ENCODE results near the gene CSGALNACT2. TPM values are rescaled to one million over a fixed set of nuclear protein-coding genes. Genes with fewer than 3 reads are reported as not detected.

Gene CSGALNACT2
- total and polyA plus RNA-seq, 10 of the 15 experiments (the other 5 are each of a cell fraction or from before 2014, with no cell fraction given): 2.5 to 12.6 (median 8.7) TPM

- no peaks in the 10 kb centered on the region for H3K4me1 ChIP-seq (ENCODE audit: control insufficient read depth, insufficient read depth, low read length)
- no peaks in the 10 kb centered on the region for H3K79me2 ChIP-seq (ENCODE audit: control insufficient read depth, insufficient read depth, low read length)
- DNase-seq (ENCODE audit: low read depth, low spot score) (no peak), FAIRE-seq (no peak), ATAC-seq (no peak)
- H4K20me1 ChIP-seq (ENCODE audit: control insufficient read depth, insufficient read depth): no peaks in the 10 kb centered on the region
- no peaks in the 10 kb centered on the region for H3K9me3 ChIP-seq (replicated peaks; ENCODE audit: control insufficient read depth, insufficient read depth, low read length)
- ChIA-PET CTCF (interaction anchor here (0.8 kb wide), 1 partner anchor 24 kb away, joined by 4 read pairs; no protein-coding TSS in a partner anchor), RAD21 (ENCODE audit: unreplicated experiment) (no interaction called here), SMC1A (ENCODE audit: uncharacterized antibody, unreplicated experiment) (no interaction called here), POLR2A (no interaction called here)
- H3K4me3 ChIP-seq: no peak overlapping the region
- TF ChIP-seq, protein P1, sequence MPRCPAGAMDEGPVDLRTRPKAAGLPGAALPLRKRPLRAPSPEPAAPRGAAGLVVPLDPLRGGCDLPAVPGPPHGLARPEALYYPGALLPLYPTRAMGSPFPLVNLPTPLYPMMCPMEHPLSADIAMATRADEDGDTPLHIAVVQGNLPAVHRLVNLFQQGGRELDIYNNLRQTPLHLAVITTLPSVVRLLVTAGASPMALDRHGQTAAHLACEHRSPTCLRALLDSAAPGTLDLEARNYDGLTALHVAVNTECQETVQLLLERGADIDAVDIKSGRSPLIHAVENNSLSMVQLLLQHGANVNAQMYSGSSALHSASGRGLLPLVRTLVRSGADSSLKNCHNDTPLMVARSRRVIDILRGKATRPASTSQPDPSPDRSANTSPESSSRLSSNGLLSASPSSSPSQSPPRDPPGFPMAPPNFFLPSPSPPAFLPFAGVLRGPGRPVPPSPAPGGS (IDR thresholded peaks at IDR 0.05; ENCODE audit: borderline replicate concordance, insufficient read depth, low read depth, low read length, poor library complexity, severe bottlenecking): no peak
- TF ChIP-seq KLF5 (IDR thresholded peaks at IDR 0.05; ENCODE audit: partially characterized antibody) (no peak), BRCA1 (IDR thresholded peaks at IDR 0.05; ENCODE audit: low read depth, low read length) (no peak), ZNF274 (IDR thresholded peaks at IDR 0.05; ENCODE audit: insufficient read depth, insufficient read length) (no peak), SPI1 (IDR thresholded peaks at IDR 0.05; ENCODE audit: borderline replicate concordance, insufficient read depth, low read depth, low read length) (no peak), MEF2B (IDR thresholded peaks at IDR 0.05; ENCODE audit: partially characterized antibody, poor library complexity, severe bottlenecking) (no peak), IRF4 (IDR thresholded peaks at IDR 0.05; ENCODE audit: low read depth, low read length) (no peak), NRF1 (conservative IDR thresholded peaks at IDR 0.05; ENCODE audit: low read depth, low read length) (no peak), TAF1 (IDR thresholded peaks at IDR 0.05; ENCODE audit: borderline replicate concordance, low read depth, low read length) (no peak), POU2F2 (IDR thresholded peaks at IDR 0.05; ENCODE audit: borderline replicate concordance, low read depth, low read length) (no peak), YBX1 (IDR thresholded peaks at IDR 0.05) (no peak), IKZF1 (conservative IDR thresholded peaks at IDR 0.05) (no peak), CREM (IDR thresholded peaks at IDR 0.05; ENCODE audit: low read depth) (no peak)
- TF ChIP-seq, protein P2, sequence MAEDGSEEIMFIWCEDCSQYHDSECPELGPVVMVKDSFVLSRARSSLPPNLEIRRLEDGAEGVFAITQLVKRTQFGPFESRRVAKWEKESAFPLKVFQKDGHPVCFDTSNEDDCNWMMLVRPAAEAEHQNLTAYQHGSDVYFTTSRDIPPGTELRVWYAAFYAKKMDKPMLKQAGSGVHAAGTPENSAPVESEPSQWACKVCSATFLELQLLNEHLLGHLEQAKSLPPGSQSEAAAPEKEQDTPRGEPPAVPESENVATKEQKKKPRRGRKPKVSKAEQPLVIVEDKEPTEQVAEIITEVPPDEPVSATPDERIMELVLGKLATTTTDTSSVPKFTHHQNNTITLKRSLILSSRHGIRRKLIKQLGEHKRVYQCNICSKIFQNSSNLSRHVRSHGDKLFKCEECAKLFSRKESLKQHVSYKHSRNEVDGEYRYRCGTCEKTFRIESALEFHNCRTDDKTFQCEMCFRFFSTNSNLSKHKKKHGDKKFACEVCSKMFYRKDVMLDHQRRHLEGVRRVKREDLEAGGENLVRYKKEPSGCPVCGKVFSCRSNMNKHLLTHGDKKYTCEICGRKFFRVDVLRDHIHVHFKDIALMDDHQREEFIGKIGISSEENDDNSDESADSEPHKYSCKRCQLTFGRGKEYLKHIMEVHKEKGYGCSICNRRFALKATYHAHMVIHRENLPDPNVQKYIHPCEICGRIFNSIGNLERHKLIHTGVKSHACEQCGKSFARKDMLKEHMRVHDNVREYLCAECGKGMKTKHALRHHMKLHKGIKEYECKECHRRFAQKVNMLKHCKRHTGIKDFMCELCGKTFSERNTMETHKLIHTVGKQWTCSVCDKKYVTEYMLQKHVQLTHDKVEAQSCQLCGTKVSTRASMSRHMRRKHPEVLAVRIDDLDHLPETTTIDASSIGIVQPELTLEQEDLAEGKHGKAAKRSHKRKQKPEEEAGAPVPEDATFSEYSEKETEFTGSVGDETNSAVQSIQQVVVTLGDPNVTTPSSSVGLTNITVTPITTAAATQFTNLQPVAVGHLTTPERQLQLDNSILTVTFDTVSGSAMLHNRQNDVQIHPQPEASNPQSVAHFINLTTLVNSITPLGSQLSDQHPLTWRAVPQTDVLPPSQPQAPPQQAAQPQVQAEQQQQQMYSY (CRISPR knock-in tag; IDR thresholded peaks at IDR 0.05): no peak
- TF ChIP-seq, protein P3, sequence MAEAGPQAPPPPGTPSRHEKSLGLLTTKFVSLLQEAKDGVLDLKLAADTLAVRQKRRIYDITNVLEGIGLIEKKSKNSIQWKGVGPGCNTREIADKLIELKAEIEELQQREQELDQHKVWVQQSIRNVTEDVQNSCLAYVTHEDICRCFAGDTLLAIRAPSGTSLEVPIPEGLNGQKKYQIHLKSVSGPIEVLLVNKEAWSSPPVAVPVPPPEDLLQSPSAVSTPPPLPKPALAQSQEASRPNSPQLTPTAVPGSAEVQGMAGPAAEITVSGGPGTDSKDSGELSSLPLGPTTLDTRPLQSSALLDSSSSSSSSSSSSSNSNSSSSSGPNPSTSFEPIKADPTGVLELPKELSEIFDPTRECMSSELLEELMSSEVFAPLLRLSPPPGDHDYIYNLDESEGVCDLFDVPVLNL (IDR thresholded peaks at IDR 0.05; ENCODE audit: low read depth, low read length): no peak
- TF ChIP-seq, protein P4, sequence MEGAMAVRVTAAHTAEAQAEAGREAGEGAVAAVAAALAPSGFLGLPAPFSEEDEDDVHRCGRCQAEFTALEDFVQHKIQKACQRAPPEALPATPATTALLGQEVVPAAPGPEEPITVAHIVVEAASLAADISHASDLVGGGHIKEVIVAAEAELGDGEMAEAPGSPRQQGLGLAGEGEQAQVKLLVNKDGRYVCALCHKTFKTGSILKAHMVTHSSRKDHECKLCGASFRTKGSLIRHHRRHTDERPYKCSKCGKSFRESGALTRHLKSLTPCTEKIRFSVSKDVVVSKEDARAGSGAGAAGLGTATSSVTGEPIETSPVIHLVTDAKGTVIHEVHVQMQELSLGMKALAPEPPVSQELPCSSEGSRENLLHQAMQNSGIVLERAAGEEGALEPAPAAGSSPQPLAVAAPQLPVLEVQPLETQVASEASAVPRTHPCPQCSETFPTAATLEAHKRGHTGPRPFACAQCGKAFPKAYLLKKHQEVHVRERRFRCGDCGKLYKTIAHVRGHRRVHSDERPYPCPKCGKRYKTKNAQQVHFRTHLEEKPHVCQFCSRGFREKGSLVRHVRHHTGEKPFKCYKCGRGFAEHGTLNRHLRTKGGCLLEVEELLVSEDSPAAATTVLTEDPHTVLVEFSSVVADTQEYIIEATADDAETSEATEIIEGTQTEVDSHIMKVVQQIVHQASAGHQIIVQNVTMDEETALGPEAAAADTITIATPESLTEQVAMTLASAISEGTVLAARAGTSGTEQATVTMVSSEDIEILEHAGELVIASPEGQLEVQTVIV (IDR thresholded peaks at IDR 0.05; ENCODE audit: borderline replicate concordance, partially characterized antibody): no peak
- no peak overlapping the region for H2AFZ ChIP-seq (ENCODE audit: control insufficient read depth, low read depth, low read length)
- no peak overlapping the region for H3K9ac ChIP-seq (ENCODE audit: control insufficient read depth, insufficient read depth, low read length)
- in situ Hi-C loops (cut with MboI): no loop called here
- H3K27me3 ChIP-seq (replicated peaks in 1 of 2; ENCODE audit: control insufficient read depth in 2 of 2, insufficient read depth in 2 of 2, low read length in 1 of 2): peaks cover 0 to 17% of the 10 kb centered on the region in 2 experiments; a peak in 2 of 4 replicates
- H3K4me2 ChIP-seq (ENCODE audit: control insufficient read depth, insufficient read depth): no peak overlapping the region
- WGBS (ENCODE audit: insufficient coverage, insufficient replicate concordance, low lambda C conversion rate, missing lambda C conversion rate): 53% methylated on average over 23 of the region's 23 CpGs
- no peaks in the 10 kb centered on the region for H3K36me3 ChIP-seq (ENCODE audit: control insufficient read depth in 2 of 2, insufficient read depth in 2 of 2, low read length in 1 of 2)
- no TSS peak for BruUV-seq (replicated peaks)
- intact Hi-C loops (cut with micrococcal nuclease; ENCODE audit: unreplicated experiment): no loop called here
- H3K27ac ChIP-seq (ENCODE audit: control insufficient read depth, insufficient read depth): no peak overlapping the region
Observed at GRCh38 chr10:43228783-43229207, 90.5 kb downstream of the CSGALNACT2 start.
